ENCODE measurements around the gene IBTK. TPM values are rescaled to one million over a fixed set of nuclear protein-coding genes. Genes with fewer than 3 reads are reported as not detected.
"Not testable (repeated sequence)": the region's sequence is repeated elsewhere in the genome, so short reads cannot be mapped to it uniquely, and the experiment has no call there.

IBTK gene
- total RNA-seq, 1 donor from 2014 or later, result 36.1 TPM

GRCh38 chr6:82211326-82211725, 36.2 kb downstream of the IBTK start:
- peaks cover 5% of the 10 kb centered on the region for H3K4me1 Mint-ChIP-seq (ENCODE audit: low read depth, unreplicated experiment)
- H3K27me3 Mint-ChIP-seq (ENCODE audit: unreplicated experiment), result no peaks in the 10 kb centered on the region
- no peak for DNase-seq
- H3K4me3 Mint-ChIP-seq (ENCODE audit: unreplicated experiment), result no peak overlapping the region
- no peak overlapping the region for H3K27ac Mint-ChIP-seq (ENCODE audit: unreplicated experiment)
- H3K9me3 Mint-ChIP-seq (ENCODE audit: unreplicated experiment), result no peaks in the 10 kb centered on the region
- H3K36me3 Mint-ChIP-seq (ENCODE audit: unreplicated experiment), result peaks cover 12% of the 10 kb centered on the region
- no peak for TF ChIP-seq CTCF (IDR thresholded peaks at IDR 0.05; ENCODE audit: partially characterized antibody, unreplicated experiment)

- H3K27me3 Mint-ChIP-seq (ENCODE audit: unreplicated experiment), result no peaks in the 10 kb centered on the region
- DNase-seq, result no peak
- TF ChIP-seq CTCF (IDR thresholded peaks at IDR 0.05; ENCODE audit: partially characterized antibody, unreplicated experiment), result no peak
These were observed 38.6 kb downstream of the IBTK start for GRCh38 chr6:82208913-82209312.

GRCh38 chr6:82205930-82206392, 41.6 kb downstream of the IBTK start:
- Mint-ChIP-seq H3K36me3 (ENCODE audit: unreplicated experiment) (peaks cover 7% of the 10 kb centered on the region), H3K27ac (ENCODE audit: unreplicated experiment) (no peak overlapping the region), H3K4me1 (ENCODE audit: low read depth, unreplicated experiment) (peaks cover 9% of the 10 kb centered on the region), H3K27me3 (ENCODE audit: unreplicated experiment) (no peaks in the 10 kb centered on the region), H3K4me3 (ENCODE audit: unreplicated experiment) (no peak overlapping the region), H3K9me3 (ENCODE audit: unreplicated experiment) (no peaks in the 10 kb centered on the region)
- no peak for TF ChIP-seq CTCF (IDR thresholded peaks at IDR 0.05; ENCODE audit: partially characterized antibody, unreplicated experiment)
- DNase-seq, result no peak

More at GRCh38 chr6:82208913-82209312, 38.6 kb downstream of the IBTK start:
- no peaks in the 10 kb centered on the region for H3K9me3 Mint-ChIP-seq (ENCODE audit: unreplicated experiment)
- peaks cover 7% of the 10 kb centered on the region for H3K36me3 Mint-ChIP-seq (ENCODE audit: unreplicated experiment)
- peaks cover 9% of the 10 kb centered on the region for H3K4me1 Mint-ChIP-seq (ENCODE audit: low read depth, unreplicated experiment)
- H3K27ac Mint-ChIP-seq (ENCODE audit: unreplicated experiment), result no peak overlapping the region
- H3K4me3 Mint-ChIP-seq (ENCODE audit: unreplicated experiment), result no peak overlapping the region

GRCh38 chr6:82204020-82204419, 43.5 kb downstream of the IBTK start:
- no peak for TF ChIP-seq CTCF (IDR thresholded peaks at IDR 0.05; ENCODE audit: partially characterized antibody, unreplicated experiment)
- DNase-seq, result no peak
- no peaks in the 10 kb centered on the region for H3K27me3 Mint-ChIP-seq (ENCODE audit: unreplicated experiment)
- no peak overlapping the region for H3K4me3 Mint-ChIP-seq (ENCODE audit: unreplicated experiment)
- H3K4me1 Mint-ChIP-seq (ENCODE audit: low read depth, unreplicated experiment), result peaks cover 9% of the 10 kb centered on the region
- H3K9me3 Mint-ChIP-seq (ENCODE audit: unreplicated experiment), result no peaks in the 10 kb centered on the region
- H3K36me3 Mint-ChIP-seq (ENCODE audit: unreplicated experiment), result peaks cover 2% of the 10 kb centered on the region
- H3K27ac Mint-ChIP-seq (ENCODE audit: unreplicated experiment), result no peak overlapping the region

GRCh38 chr6:82197784-82198183, 49.8 kb downstream of the IBTK start:
- no peaks in the 10 kb centered on the region for H3K4me1 Mint-ChIP-seq (ENCODE audit: low read depth, unreplicated experiment)
- no peak overlapping the region for H3K27ac Mint-ChIP-seq (ENCODE audit: unreplicated experiment)
- no peaks in the 10 kb centered on the region for H3K27me3 Mint-ChIP-seq (ENCODE audit: unreplicated experiment)
- H3K4me3 Mint-ChIP-seq (ENCODE audit: unreplicated experiment), result no peak overlapping the region
- no peak for DNase-seq
- H3K9me3 Mint-ChIP-seq (ENCODE audit: unreplicated experiment), result no peaks in the 10 kb centered on the region
- H3K36me3 Mint-ChIP-seq (ENCODE audit: unreplicated experiment), result no peaks in the 10 kb centered on the region
- no peak for TF ChIP-seq CTCF (IDR thresholded peaks at IDR 0.05; ENCODE audit: partially characterized antibody, unreplicated experiment)

GRCh38 chr6:82197245-82197644, 50.3 kb downstream of the IBTK start:
- not testable (repeated sequence) for DNase-seq; H3K27me3 Mint-ChIP-seq (ENCODE audit: unreplicated experiment); H3K4me3 Mint-ChIP-seq (ENCODE audit: unreplicated experiment); H3K27ac Mint-ChIP-seq (ENCODE audit: unreplicated experiment); H3K36me3 Mint-ChIP-seq (ENCODE audit: unreplicated experiment); H3K9me3 Mint-ChIP-seq (ENCODE audit: unreplicated experiment); H3K4me1 Mint-ChIP-seq (ENCODE audit: low read depth, unreplicated experiment)
